Stomach smooth muscle (tissue), 2 donors: ENCODE measurements around the gene SMIM8.

Experiments
- H3K27ac ChIP-seq: one replicate; pipeline ENCODE4 v1.7.0; 2013; ENCODE audit warnings: mild to moderate bottlenecking, low read length, inconsistent platforms
- H3K27me3 ChIP-seq, 2 donors: one replicate each; pipeline ENCODE4 v1.7.0; 2013; ENCODE audit warnings: low read length in 2 of 2; ENCODE audit not compliant: insufficient read depth in 2 of 2, control insufficient read depth in 1 of 2
- H3K36me3 ChIP-seq, 2 donors: one replicate each; pipeline ENCODE4 v1.7.0; 2013; ENCODE audit warnings: low read length in 2 of 2; ENCODE audit not compliant: control insufficient read depth in 2 of 2, insufficient read depth in 2 of 2
- H3K4me1 ChIP-seq: one replicate; pipeline ENCODE4 v1.7.0; 2013; ENCODE audit warnings: low read length; ENCODE audit not compliant: control insufficient read depth, insufficient read depth
- H3K4me3 ChIP-seq, 2 donors: one replicate each; pipeline ENCODE4 v1.7.0; 2013; ENCODE audit warnings: low read length in 2 of 2
- H3K9ac ChIP-seq, 2 donors: one replicate each; pipeline ENCODE4 v1.7.0; 2013; ENCODE audit warnings: low read length in 2 of 2, mild to moderate bottlenecking in 1 of 2
- H3K9me3 ChIP-seq, 2 donors: one replicate each; pipeline ENCODE4 v1.7.0; 2013; ENCODE audit warnings: low read length in 2 of 2; ENCODE audit not compliant: control insufficient read depth in 2 of 2
- donor health status: healthy.
- donor health status: Pancreatic carcinoma.

The SMIM8 gene

GRCh38 chr6:87356181-87356580, 33.8 kb downstream of the SMIM8 start:
- Histone ChIP-seq H3K4me3 (no peak overlapping the region), H3K27me3 (no peaks in the 10 kb centered on the region), H3K27ac (no peak overlapping the region), H3K9ac (no peak overlapping the region), H3K36me3 (no peaks in the 10 kb centered on the region), H3K4me1 (no peaks in the 10 kb centered on the region), H3K9me3 (no peaks in the 10 kb centered on the region)

GRCh38 chr6:87357479-87358196, 35.2 kb downstream of the SMIM8 start:
- H3K9me3 ChIP-seq = no peaks in the 10 kb centered on the region
- H3K4me1 ChIP-seq = no peaks in the 10 kb centered on the region
- H3K27me3 ChIP-seq = no peaks in the 10 kb centered on the region
- H3K27ac ChIP-seq = no peak overlapping the region
- peaks cover 0 to 2% of the 10 kb centered on the region in 2 donors for H3K36me3 ChIP-seq
- no peak overlapping the region for H3K9ac ChIP-seq
- no peak overlapping the region for H3K4me3 ChIP-seq

- no peak overlapping the region for H3K9ac ChIP-seq
Measured at GRCh38 chr6:87364602-87365252, 42.3 kb downstream of the SMIM8 start.

GRCh38 chr6:87366072-87366827, 43.9 kb downstream of the SMIM8 start:
- no peaks in the 10 kb centered on the region for H3K27me3 ChIP-seq
- no peak overlapping the region for H3K27ac ChIP-seq
- peaks cover 0 to 2% of the 10 kb centered on the region in 2 donors for H3K36me3 ChIP-seq
- H3K9ac ChIP-seq = no peak overlapping the region
- H3K4me3 ChIP-seq = no peak overlapping the region
- H3K9me3 ChIP-seq = no peaks in the 10 kb centered on the region
- no peaks in the 10 kb centered on the region for H3K4me1 ChIP-seq

More at GRCh38 chr6:87364602-87365252, 42.3 kb downstream of the SMIM8 start:
- Histone ChIP-seq H3K4me3 (no peak overlapping the region), H3K9me3 (no peaks in the 10 kb centered on the region), H3K27ac (no peak overlapping the region), H3K4me1 (no peaks in the 10 kb centered on the region), H3K36me3 (peaks cover 0 to 2% of the 10 kb centered on the region in 2 donors), H3K27me3 (no peaks in the 10 kb centered on the region)

- Histone ChIP-seq H3K4me3 (no peak overlapping the region), H3K27ac (no peak overlapping the region), H3K4me1 (no peaks in the 10 kb centered on the region), H3K9ac (no peak overlapping the region), H3K9me3 (no peaks in the 10 kb centered on the region), H3K36me3 (no peaks in the 10 kb centered on the region), H3K27me3 (no peaks in the 10 kb centered on the region)
Measured at GRCh38 chr6:87366899-87367298, 44.5 kb downstream of the SMIM8 start.

GRCh38 chr6:87373377-87373776, 51.0 kb downstream of the SMIM8 start:
- Histone ChIP-seq H3K4me3 (no peak overlapping the region), H3K4me1 (no peaks in the 10 kb centered on the region), H3K9me3 (no peaks in the 10 kb centered on the region), H3K36me3 (no peaks in the 10 kb centered on the region), H3K27me3 (no peaks in the 10 kb centered on the region), H3K9ac (no peak overlapping the region), H3K27ac (no peak overlapping the region)

GRCh38 chr6:87375315-87375714, 52.9 kb downstream of the SMIM8 start:
- H3K36me3 ChIP-seq = no peaks in the 10 kb centered on the region
- H3K4me1 ChIP-seq = no peaks in the 10 kb centered on the region
- no peak overlapping the region for H3K9ac ChIP-seq
- H3K27me3 ChIP-seq = no peaks in the 10 kb centered on the region
- no peak overlapping the region for H3K4me3 ChIP-seq
- H3K27ac ChIP-seq = no peak overlapping the region
- no peaks in the 10 kb centered on the region for H3K9me3 ChIP-seq

- Histone ChIP-seq H3K4me1 (no peaks in the 10 kb centered on the region), H3K9ac (no peak overlapping the region), H3K4me3 (no peak overlapping the region), H3K9me3 (no peaks in the 10 kb centered on the region), H3K36me3 (no peaks in the 10 kb centered on the region), H3K27ac (no peak overlapping the region), H3K27me3 (no peaks in the 10 kb centered on the region)
Measured at GRCh38 chr6:87376643-87377042, 54.3 kb downstream of the SMIM8 start.

- no peak overlapping the region for H3K27ac ChIP-seq
- H3K27me3 ChIP-seq = no peaks in the 10 kb centered on the region
- H3K4me3 ChIP-seq = no peak overlapping the region
- no peaks in the 10 kb centered on the region for H3K4me1 ChIP-seq
- H3K9ac ChIP-seq = no peak overlapping the region
- H3K36me3 ChIP-seq = no peaks in the 10 kb centered on the region
- no peaks in the 10 kb centered on the region for H3K9me3 ChIP-seq
Measured at GRCh38 chr6:87378947-87379346, 56.6 kb downstream of the SMIM8 start.

- H3K9ac ChIP-seq = no peak overlapping the region
- H3K9me3 ChIP-seq = no peaks in the 10 kb centered on the region
- no peaks in the 10 kb centered on the region for H3K36me3 ChIP-seq
- H3K27ac ChIP-seq = no peak overlapping the region
- no peak overlapping the region for H3K4me3 ChIP-seq
- no peaks in the 10 kb centered on the region for H3K4me1 ChIP-seq
- H3K27me3 ChIP-seq = no peaks in the 10 kb centered on the region
Measured at GRCh38 chr6:87382861-87383260, 60.5 kb downstream of the SMIM8 start.
